ENCODE results near the gene ALPI.

DNA sequence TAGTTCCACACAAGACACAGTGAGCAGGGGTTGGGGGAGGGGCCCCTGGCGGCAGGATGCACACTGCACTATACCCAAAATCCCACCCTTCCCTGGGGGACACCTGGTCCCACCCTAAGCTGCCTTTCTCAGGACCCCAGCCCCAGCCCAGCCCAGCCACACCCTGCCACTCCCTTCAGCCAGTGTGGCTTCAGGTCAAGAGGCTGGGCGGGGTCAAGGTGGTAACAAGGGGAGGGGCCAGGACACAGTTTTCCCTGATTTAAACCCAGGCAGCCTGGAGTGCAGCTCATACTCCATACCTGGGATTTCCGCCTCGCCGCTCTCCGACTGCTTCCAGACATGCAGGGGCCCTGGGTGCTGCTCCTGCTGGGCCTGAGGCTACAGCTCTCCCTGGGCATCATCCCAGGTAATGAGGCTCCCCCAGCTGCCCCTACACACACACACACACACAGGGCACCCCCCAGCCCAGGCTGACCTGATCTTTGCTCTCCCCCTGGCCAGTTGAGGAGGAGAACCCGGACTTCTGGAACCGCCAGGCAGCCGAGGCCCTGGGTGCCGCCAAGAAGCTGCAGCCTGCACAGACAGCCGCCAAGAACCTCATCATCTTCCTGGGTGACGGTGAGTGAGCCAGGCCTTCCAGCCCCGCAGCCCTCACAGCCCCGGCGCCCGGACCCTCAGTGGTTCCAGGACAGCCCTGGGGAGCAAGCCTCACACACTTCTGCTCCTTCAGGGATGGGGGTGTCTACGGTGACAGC is 49.2 kb upstream of the ALPI start, which contains the start of gene ALPG:
- TF ChIP-seq, protein P1, sequence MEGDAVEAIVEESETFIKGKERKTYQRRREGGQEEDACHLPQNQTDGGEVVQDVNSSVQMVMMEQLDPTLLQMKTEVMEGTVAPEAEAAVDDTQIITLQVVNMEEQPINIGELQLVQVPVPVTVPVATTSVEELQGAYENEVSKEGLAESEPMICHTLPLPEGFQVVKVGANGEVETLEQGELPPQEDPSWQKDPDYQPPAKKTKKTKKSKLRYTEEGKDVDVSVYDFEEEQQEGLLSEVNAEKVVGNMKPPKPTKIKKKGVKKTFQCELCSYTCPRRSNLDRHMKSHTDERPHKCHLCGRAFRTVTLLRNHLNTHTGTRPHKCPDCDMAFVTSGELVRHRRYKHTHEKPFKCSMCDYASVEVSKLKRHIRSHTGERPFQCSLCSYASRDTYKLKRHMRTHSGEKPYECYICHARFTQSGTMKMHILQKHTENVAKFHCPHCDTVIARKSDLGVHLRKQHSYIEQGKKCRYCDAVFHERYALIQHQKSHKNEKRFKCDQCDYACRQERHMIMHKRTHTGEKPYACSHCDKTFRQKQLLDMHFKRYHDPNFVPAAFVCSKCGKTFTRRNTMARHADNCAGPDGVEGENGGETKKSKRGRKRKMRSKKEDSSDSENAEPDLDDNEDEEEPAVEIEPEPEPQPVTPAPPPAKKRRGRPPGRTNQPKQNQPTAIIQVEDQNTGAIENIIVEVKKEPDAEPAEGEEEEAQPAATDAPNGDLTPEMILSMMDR (IDR thresholded peaks at IDR 0.05): no peak
- no peak for TF ChIP-seq EZH2 (IDR thresholded peaks at IDR 0.05; ENCODE audit: borderline replicate concordance, insufficient read depth, low read depth, low read length, poor library complexity, severe bottlenecking)

Measured in B cell (primary cell).